HG03354 (cell line): Measurements from ENCODE around the gene LRRC4C.
A peak's percentile ranks its signal among the peaks of the same experiment; 100 is the strongest.

Experiments used
- ATAC-seq: cut with Tn5 transposase; IDR thresholded peaks from one replicate; pipeline ENCODE4 v1.9.1; 2021; ENCODE audit warnings: mild to moderate bottlenecking; ENCODE audit not compliant: unreplicated experiment, poor library complexity, severe bottlenecking

Gene LRRC4C

GRCh38 chr11:41431784-41432183 is 27.7 kb downstream of the LRRC4C start:
- ATAC-seq: no peak

GRCh38 chr11:41419901-41420300 is 39.6 kb downstream of the LRRC4C start:
- no peak for ATAC-seq

GRCh38 chr11:41414771-41415440 is 44.5 kb downstream of the LRRC4C start:
- ATAC-seq: no peak

GRCh38 chr11:41413843-41414242 is 45.6 kb downstream of the LRRC4C start:
- ATAC-seq: peak; percentile 71

- no peak for ATAC-seq
Observed at GRCh38 chr11:41405812-41406211, 53.6 kb downstream of the LRRC4C start.

- ATAC-seq: no peak
Observed at GRCh38 chr11:41404109-41404508, 55.3 kb downstream of the LRRC4C start.

GRCh38 chr11:41403458-41403857 is 56.0 kb downstream of the LRRC4C start:
- ATAC-seq: no peak

GRCh38 chr11:41400819-41401382 is 58.6 kb downstream of the LRRC4C start:
- ATAC-seq: no peak

GRCh38 chr11:41400124-41400523 is 59.3 kb downstream of the LRRC4C start:
- no peak for ATAC-seq

GRCh38 chr11:41399323-41399722 is 60.1 kb downstream of the LRRC4C start:
- no peak for ATAC-seq

- no peak for ATAC-seq
Observed at GRCh38 chr11:41398175-41398574, 61.3 kb downstream of the LRRC4C start.

- no peak for ATAC-seq
Observed at GRCh38 chr11:41394521-41395195, 64.8 kb downstream of the LRRC4C start.

GRCh38 chr11:41392596-41392995 is 66.9 kb downstream of the LRRC4C start:
- ATAC-seq: no peak

GRCh38 chr11:41389623-41390130 is 69.8 kb downstream of the LRRC4C start:
- no peak for ATAC-seq

GRCh38 chr11:41384329-41384728 is 75.1 kb downstream of the LRRC4C start:
- no peak for ATAC-seq

- no peak for ATAC-seq
Observed at GRCh38 chr11:41383768-41384167, 75.7 kb downstream of the LRRC4C start.

- ATAC-seq: no peak
Observed at GRCh38 chr11:41382927-41383326, 76.5 kb downstream of the LRRC4C start.

- no peak for ATAC-seq
Observed at GRCh38 chr11:41379084-41379483, 80.4 kb downstream of the LRRC4C start.

GRCh38 chr11:41377709-41378394 is 81.6 kb downstream of the LRRC4C start:
- ATAC-seq: no peak

GRCh38 chr11:41351825-41352224 is 107.6 kb downstream of the LRRC4C start:
- no peak for ATAC-seq
